Tibial artery (tissue), 4 donors: Measurements from ENCODE around the gene TMEM255B.

Source experiments
- DNase-seq, 2 donors: peaks; one replicate each; pipeline ENCODE4 v3.0.0-alpha.2; 2019
- H3K27ac ChIP-seq, 2 donors: fragments of 200-600 bp; sonication (generic) in 1 of 2; 1 replicate in 1 of 2; 2 replicates in 1 of 2; pipeline ENCODE4 v1.5.1; 2018 to 2019; ENCODE audit warnings: mild to moderate bottlenecking in 1 of 2
- H3K27me3 ChIP-seq, 2 donors: fragments of 200-600 bp; sonication (generic) in 1 of 2; one replicate each; pipeline versions ENCODE4 v1.5.1 to v1.6.0; 2016 to 2019
- H3K36me3 ChIP-seq, 3 donors: fragments of 200-600 bp; sonication (generic) in 2 of 3; one replicate each; pipeline ENCODE4 v1.5.1; 2016 to 2019; ENCODE audit warnings: mild to moderate bottlenecking in 2 of 3
- H3K4me1 ChIP-seq, 4 donors: fragments of 200-600 bp; sonication (generic) in 2 of 4; 1 replicate in 3 of 4; 2 replicates in 1 of 4; pipeline ENCODE4 v1.5.1; 2016 to 2019
- H3K4me3 ChIP-seq, 2 donors: fragments of 200-600 bp; sonication (generic) in 1 of 2; 1 replicate in 1 of 2; 2 replicates in 1 of 2; pipeline ENCODE4 v1.5.1; 2018 to 2019; ENCODE audit warnings: mild to moderate bottlenecking in 2 of 2
- H3K9me3 ChIP-seq, 3 donors: fragments of 200-600 bp; sonication (generic) in 1 of 3; one replicate each; pipeline ENCODE4 v1.5.1; 2016 to 2019
- CTCF ChIP-seq, 2 experiments: fragments of 200-600 bp in 1 of 2; fragments of 450-650 bp in 1 of 2; IDR thresholded peaks; one replicate each; pipeline ENCODE4 v1.5.1; 2017 to 2019; ENCODE audit warnings: antibody characterized with exemption in 2 of 2, mild to moderate bottlenecking in 1 of 2, moderate library complexity in 1 of 2
- intact Hi-C: fragments of 100-400 bp; cut with DNase I; formaldehyde crosslinking; loops from one replicate; pipeline ENCODE4 v1.15.0; 2023; ENCODE audit warnings: low total_unique reads

Gene TMEM255B

GRCh38 chr13:113739527-113740285 is 19.3 kb upstream of the TMEM255B start:
- H3K27me3 ChIP-seq = peaks cover 0 to 68% of the 10 kb centered on the region in 2 donors
- no peaks in the 10 kb centered on the region for H3K36me3 ChIP-seq
- no peak overlapping the region for H3K4me3 ChIP-seq
- H3K9me3 ChIP-seq = no peaks in the 10 kb centered on the region
- peaks cover 0 to 3% (median 0%) of the 10 kb centered on the region in 4 donors for H3K4me1 ChIP-seq
- TF ChIP-seq CTCF (IDR thresholded peaks at IDR 0.05) = no peak
- intact Hi-C loops = no loop called here
- no peak for DNase-seq
- H3K27ac ChIP-seq = no peak overlapping the region

- DNase-seq = no peak
- H3K4me1 ChIP-seq = peaks cover 0 to 3% (median 0%) of the 10 kb centered on the region in 4 donors
- H3K4me3 ChIP-seq = no peak overlapping the region
- no peak overlapping the region for H3K27ac ChIP-seq
- intact Hi-C loops = no loop called here
- peaks cover 0 to 68% of the 10 kb centered on the region in 2 donors for H3K27me3 ChIP-seq
- H3K9me3 ChIP-seq = no peaks in the 10 kb centered on the region
- no peaks in the 10 kb centered on the region for H3K36me3 ChIP-seq
- TF ChIP-seq CTCF (IDR thresholded peaks at IDR 0.05) = no peak
Observed at GRCh38 chr13:113740286-113740556, 18.8 kb upstream of the TMEM255B start.

- Histone ChIP-seq H3K27me3 (peaks cover 0 to 65% of the 10 kb centered on the region in 2 donors), H3K36me3 (no peaks in the 10 kb centered on the region), H3K9me3 (no peaks in the 10 kb centered on the region), H3K27ac (no peak overlapping the region), H3K4me1 (peaks cover 0 to 3% (median 0%) of the 10 kb centered on the region in 4 donors), H3K4me3 (no peak overlapping the region)
- intact Hi-C loops = no loop called here
- DNase-seq = no peak
- TF ChIP-seq CTCF (IDR thresholded peaks at IDR 0.05) = no peak
Observed at GRCh38 chr13:113740661-113741060, 18.4 kb upstream of the TMEM255B start.

- no peak for TF ChIP-seq CTCF (IDR thresholded peaks at IDR 0.05)
- Histone ChIP-seq H3K4me3 (no peak overlapping the region), H3K4me1 (peaks cover 0 to 3% (median 0%) of the 10 kb centered on the region in 4 donors), H3K36me3 (no peaks in the 10 kb centered on the region), H3K9me3 (no peaks in the 10 kb centered on the region), H3K27me3 (peaks cover 0 to 59% of the 10 kb centered on the region in 2 donors), H3K27ac (no peak overlapping the region)
- intact Hi-C loops = no loop called here
- DNase-seq = no peak
Observed at GRCh38 chr13:113741191-113741668, 17.8 kb upstream of the TMEM255B start.

GRCh38 chr13:113742000-113742441 is 17.0 kb upstream of the TMEM255B start:
- Histone ChIP-seq H3K27ac (no peak overlapping the region), H3K36me3 (no peaks in the 10 kb centered on the region), H3K9me3 (no peaks in the 10 kb centered on the region), H3K27me3 (peaks cover 0 to 52% of the 10 kb centered on the region in 2 donors), H3K4me1 (peaks cover 0 to 3% (median 0%) of the 10 kb centered on the region in 4 donors), H3K4me3 (no peak overlapping the region)
- intact Hi-C loops = no loop called here
- no peak for TF ChIP-seq CTCF (IDR thresholded peaks at IDR 0.05)
- DNase-seq = peak in 1 of 2 donors; percentile 61
